ENCODE measurements around the gene SORL1. TPM values are rescaled to one million over a fixed set of nuclear protein-coding genes. Genes with fewer than 3 reads are reported as not detected.

Gene SORL1
- total and polyA plus RNA-seq, 2 of the 8 experiments (the other 6 are each of a cell fraction or from before 2014, with no cell fraction given), result 38.1 to 65.5 TPM

DNA sequence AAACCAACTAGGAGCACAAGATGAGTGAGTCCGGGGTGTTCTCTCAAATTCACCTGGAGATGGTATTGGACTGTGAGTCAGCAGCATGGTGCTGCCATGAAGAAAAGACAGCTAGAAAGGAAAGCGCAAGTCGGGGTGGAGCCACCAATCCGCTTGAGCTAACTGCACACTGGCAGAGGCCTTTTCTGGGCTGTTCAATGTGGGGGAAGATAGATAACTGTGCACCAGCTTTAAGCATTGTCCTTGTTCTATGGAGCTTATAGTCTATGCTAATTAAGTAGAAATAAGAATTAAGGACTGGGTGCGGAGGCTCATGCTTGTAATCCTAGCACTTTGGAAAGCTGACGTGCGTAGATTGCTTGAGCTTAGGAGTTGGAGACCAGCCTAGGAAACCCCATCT lies 22.6 kb downstream of the SORL1 start (continued):
- TF ChIP-seq, protein P1, sequence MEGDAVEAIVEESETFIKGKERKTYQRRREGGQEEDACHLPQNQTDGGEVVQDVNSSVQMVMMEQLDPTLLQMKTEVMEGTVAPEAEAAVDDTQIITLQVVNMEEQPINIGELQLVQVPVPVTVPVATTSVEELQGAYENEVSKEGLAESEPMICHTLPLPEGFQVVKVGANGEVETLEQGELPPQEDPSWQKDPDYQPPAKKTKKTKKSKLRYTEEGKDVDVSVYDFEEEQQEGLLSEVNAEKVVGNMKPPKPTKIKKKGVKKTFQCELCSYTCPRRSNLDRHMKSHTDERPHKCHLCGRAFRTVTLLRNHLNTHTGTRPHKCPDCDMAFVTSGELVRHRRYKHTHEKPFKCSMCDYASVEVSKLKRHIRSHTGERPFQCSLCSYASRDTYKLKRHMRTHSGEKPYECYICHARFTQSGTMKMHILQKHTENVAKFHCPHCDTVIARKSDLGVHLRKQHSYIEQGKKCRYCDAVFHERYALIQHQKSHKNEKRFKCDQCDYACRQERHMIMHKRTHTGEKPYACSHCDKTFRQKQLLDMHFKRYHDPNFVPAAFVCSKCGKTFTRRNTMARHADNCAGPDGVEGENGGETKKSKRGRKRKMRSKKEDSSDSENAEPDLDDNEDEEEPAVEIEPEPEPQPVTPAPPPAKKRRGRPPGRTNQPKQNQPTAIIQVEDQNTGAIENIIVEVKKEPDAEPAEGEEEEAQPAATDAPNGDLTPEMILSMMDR (IDR thresholded peaks at IDR 0.05; ENCODE audit: control extremely low read depth in 1 of 3, insufficient read depth in 1 of 3, low read depth in 1 of 3, low read length in 3 of 3), result no peak
- TF ChIP-seq SAP30 (IDR thresholded peaks at IDR 0.05; ENCODE audit: insufficient read depth, insufficient replicate concordance, low read length) (no peak), CEBPB (IDR thresholded peaks at IDR 0.05; ENCODE audit: low read depth, low read length) (no peak), POLR2AphosphoS5 (IDR thresholded peaks at IDR 0.05; ENCODE audit: low read depth, low read length) (no peak), RFX5 (IDR thresholded peaks at IDR 0.05; ENCODE audit: borderline replicate concordance, low read depth, low read length) (no peak)
- TF ChIP-seq, protein P2, sequence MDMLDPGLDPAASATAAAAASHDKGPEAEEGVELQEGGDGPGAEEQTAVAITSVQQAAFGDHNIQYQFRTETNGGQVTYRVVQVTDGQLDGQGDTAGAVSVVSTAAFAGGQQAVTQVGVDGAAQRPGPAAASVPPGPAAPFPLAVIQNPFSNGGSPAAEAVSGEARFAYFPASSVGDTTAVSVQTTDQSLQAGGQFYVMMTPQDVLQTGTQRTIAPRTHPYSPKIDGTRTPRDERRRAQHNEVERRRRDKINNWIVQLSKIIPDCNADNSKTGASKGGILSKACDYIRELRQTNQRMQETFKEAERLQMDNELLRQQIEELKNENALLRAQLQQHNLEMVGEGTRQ (IDR thresholded peaks at IDR 0.05; ENCODE audit: low read length), result no peak

Measured in H1 (cell line).